Hepatocyte (in vitro differentiated cells): ENCODE results near the gene DHRS9. TPM values are rescaled to one million over a fixed set of nuclear protein-coding genes. Genes with fewer than 3 reads are reported as not detected.

Source experiments
- DNase-seq: peaks from one replicate; pipeline ENCODE4 v3.0.0-alpha.2; 2016; ENCODE audit warnings: low spot score
- H2AFZ ChIP-seq: fragments of 200-600 bp; sonication (generic); 2 replicates; pipeline ENCODE4 v1.6.0; 2016; ENCODE audit warnings: antibody characterized with exemption, mild to moderate bottlenecking
- H3K27ac ChIP-seq: fragments of 200-600 bp; sonication (generic); 2 replicates; pipeline ENCODE4 v1.5.1; 2016; ENCODE audit warnings: mild to moderate bottlenecking
- H3K27me3 ChIP-seq: fragments of 200-600 bp; sonication (generic); 2 replicates; pipeline ENCODE4 v1.6.1; 2016
- H3K36me3 ChIP-seq: fragments of 200-600 bp; sonication (generic); replicated peaks from 2 replicates; pipeline ENCODE4 v1.5.1; 2016; ENCODE audit warnings: low read depth; ENCODE audit not compliant: insufficient read depth
- H3K4me1 ChIP-seq: fragments of 200-600 bp; sonication (generic); 2 replicates; pipeline ENCODE4 v1.5.1; 2016; ENCODE audit warnings: mild to moderate bottlenecking, moderate library complexity; ENCODE audit not compliant: insufficient read depth
- H3K4me2 ChIP-seq: fragments of 200-600 bp; sonication (generic); 2 replicates; pipeline ENCODE4 v1.6.0; 2016
- H3K4me3 ChIP-seq: fragments of 200-600 bp; sonication (generic); 2 replicates; pipeline ENCODE4 v1.5.1; 2016; ENCODE audit warnings: mild to moderate bottlenecking
- H3K79me2 ChIP-seq: fragments of 200-600 bp; sonication (generic); 2 replicates; pipeline ENCODE4 v1.6.0; 2017; ENCODE audit warnings: mild to moderate bottlenecking
- H3K9me2 ChIP-seq: fragments of 200-600 bp; sonication (generic); replicated peaks from 2 replicates; pipeline ENCODE4 v1.6.0; 2017; ENCODE audit warnings: mild to moderate bottlenecking; ENCODE audit not compliant: insufficient read depth
- H3K9me3 ChIP-seq: fragments of 200-600 bp; sonication (generic); 2 replicates; pipeline ENCODE4 v1.5.1; 2016; ENCODE audit warnings: low read depth, mild to moderate bottlenecking
- H4K20me1 ChIP-seq: fragments of 200-600 bp; sonication (generic); 2 replicates; pipeline ENCODE4 v1.6.0; 2016; ENCODE audit warnings: mild to moderate bottlenecking; ENCODE audit not compliant: insufficient read depth, poor library complexity, severe bottlenecking
- CTCF ChIP-seq: fragments of 200-600 bp; sonication (generic); IDR thresholded peaks from 2 replicates; pipeline ENCODE4 v1.5.1; 2016; ENCODE audit warnings: antibody characterized with exemption, mild to moderate bottlenecking; ENCODE audit not compliant: poor library complexity
- EZH2 ChIP-seq: fragments of 200-600 bp; sonication (generic); IDR thresholded peaks from 2 replicates; pipeline ENCODE4 v1.6.1; 2016; ENCODE audit warnings: antibody characterized with exemption, mild to moderate bottlenecking, borderline replicate concordance
- EZH2phosphoT487 ChIP-seq: fragments of 200-600 bp; sonication (generic); IDR thresholded peaks from one replicate; pipeline ENCODE4 v1.6.1; 2018; ENCODE audit warnings: antibody characterized with exemption, mild to moderate bottlenecking, low read depth, moderate library complexity; ENCODE audit not compliant: unreplicated experiment, severe bottlenecking
- WGBS: methylation state at CpG from one replicate; pipeline ENCODE4 v1.1.6; 2016; ENCODE audit warnings: low lambda C conversion rate; ENCODE audit errors: missing lambda C conversion rate; 5-methylcytosine and 5-hydroxymethylcytosine counted together
- polyA plus RNA-seq: library from polyadenylated mRNA; unstranded; fragments of >200 nt; fragmentation: Nextera tagmentation; extraction: Ambion mirVana; gene quantifications from 2 replicates; pipeline ENCODE4 v1.2.1, GENCODE V29; 2016
- total RNA-seq: library from RNA; depleted of rRNA; stranded (reverse); fragments of >200 nt; gene quantifications from 2 replicates; pipeline ENCODE4 v1.2.3, GENCODE V29; 2014

DHRS9 gene
- total and polyA plus RNA-seq, 2 experiments from 2014 or later: 1.1 to 2.2 TPM

DNA sequence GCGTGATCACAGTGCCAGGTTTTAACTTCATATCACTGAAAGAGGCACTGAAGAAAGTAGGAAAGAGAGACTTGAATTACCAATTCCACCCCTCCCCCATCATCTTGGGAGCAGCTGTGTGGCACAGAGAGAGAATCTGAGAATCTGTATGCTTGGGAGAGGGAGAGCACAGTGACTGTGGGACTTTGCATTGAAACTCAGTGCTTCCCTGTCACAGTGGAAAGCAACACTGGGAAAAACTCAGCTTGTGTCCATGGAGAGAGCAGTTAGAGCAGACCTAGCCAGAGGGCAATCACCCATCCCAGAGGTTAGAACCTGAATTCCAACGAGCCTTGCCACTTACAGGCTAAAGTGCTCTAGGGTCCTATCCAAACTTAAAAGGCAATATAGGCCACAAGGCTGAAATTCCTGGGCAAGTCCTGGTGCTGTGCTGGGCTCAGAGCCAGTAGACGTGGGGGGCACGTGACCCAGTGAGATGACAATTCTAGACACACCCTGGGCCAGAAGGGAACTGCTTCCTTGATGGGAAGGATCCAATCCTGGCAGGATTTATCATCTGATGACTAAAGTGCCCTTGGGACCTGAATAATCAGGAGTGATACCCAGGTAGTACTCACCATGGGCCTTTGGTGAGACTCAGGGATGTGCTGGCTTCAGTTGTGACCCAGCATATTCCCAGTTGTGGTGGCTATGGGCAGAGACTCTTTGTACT is 22.8 kb upstream of the DHRS9 start:
- Histone ChIP-seq H3K4me3 (no peak overlapping the region), H3K27ac (no peak overlapping the region), H3K79me2 (no peaks in the 10 kb centered on the region), H3K9me3 (no peaks in the 10 kb centered on the region), H2AFZ (no peak overlapping the region), H3K4me1 (no peaks in the 10 kb centered on the region), H3K27me3 (no peaks in the 10 kb centered on the region), H4K20me1 (no peaks in the 10 kb centered on the region), H3K4me2 (no peak overlapping the region), H3K9me2 (no peaks in the 10 kb centered on the region), H3K36me3 (no peaks in the 10 kb centered on the region)
- no peak for DNase-seq
- TF ChIP-seq EZH2 (no peak), EZH2phosphoT487 (no peak), CTCF (no peak)
- WGBS: 88% methylated on average over 4 of the region's 4 CpGs

DNA sequence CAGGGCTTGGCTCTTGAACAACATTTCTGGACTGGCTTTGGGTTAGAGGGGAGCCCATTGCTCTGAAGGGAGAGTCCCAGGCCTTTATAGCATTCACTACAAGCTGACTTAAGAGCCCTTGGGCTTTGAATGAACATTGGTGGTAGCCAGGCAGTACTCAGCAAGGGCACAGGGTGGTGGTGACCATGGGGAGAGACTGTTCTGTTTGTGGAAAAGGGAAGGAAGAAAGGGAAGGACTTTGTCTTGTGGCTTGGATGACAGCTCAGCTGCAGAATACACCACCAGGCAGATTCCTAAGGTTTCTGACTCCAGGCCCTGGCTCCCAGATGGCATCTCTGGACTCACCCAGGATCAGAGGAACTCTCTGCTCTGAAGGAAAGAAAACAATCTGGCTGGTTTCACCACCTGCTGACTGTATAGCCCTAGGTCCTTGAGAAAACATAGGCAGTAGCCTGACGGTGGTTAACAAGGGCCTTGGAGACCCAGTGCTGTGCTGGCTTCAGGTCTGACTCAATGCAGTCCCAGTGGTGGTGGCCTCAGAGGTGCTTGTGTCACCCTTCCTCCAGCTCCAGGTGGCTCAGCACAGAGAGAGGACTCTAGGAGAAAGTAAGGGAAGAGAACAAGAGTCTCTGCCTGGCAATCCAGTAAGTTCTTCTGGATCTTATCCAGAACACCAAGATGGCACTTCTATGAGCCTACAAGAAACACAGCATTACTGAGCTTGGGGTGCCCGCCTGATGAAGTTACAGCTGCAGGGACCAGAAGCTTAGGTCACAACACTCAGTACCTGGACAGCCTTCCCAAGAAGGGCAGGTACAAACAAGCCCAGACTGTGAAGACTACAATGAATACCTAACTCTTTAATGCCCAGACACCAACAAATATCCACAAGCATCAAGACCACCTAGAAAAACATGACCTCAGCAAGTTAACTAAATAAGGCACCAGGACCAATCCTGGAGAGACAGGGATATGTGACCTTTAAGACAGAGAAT is 21.8 kb upstream of the DHRS9 start:
- Histone ChIP-seq H3K9me3 (no peaks in the 10 kb centered on the region), H3K4me2 (no peak overlapping the region), H4K20me1 (no peaks in the 10 kb centered on the region), H3K36me3 (no peaks in the 10 kb centered on the region), H3K27ac (no peak overlapping the region), H3K4me1 (no peaks in the 10 kb centered on the region), H2AFZ (no peak overlapping the region), H3K9me2 (no peaks in the 10 kb centered on the region), H3K27me3 (no peaks in the 10 kb centered on the region), H3K79me2 (no peaks in the 10 kb centered on the region), H3K4me3 (no peak overlapping the region)
- no peak for DNase-seq
- WGBS: 89% methylated on average over 2 of the region's 2 CpGs
- no peak for TF ChIP-seq EZH2
- TF ChIP-seq EZH2phosphoT487: no peak
- TF ChIP-seq CTCF: no peak

DNA sequence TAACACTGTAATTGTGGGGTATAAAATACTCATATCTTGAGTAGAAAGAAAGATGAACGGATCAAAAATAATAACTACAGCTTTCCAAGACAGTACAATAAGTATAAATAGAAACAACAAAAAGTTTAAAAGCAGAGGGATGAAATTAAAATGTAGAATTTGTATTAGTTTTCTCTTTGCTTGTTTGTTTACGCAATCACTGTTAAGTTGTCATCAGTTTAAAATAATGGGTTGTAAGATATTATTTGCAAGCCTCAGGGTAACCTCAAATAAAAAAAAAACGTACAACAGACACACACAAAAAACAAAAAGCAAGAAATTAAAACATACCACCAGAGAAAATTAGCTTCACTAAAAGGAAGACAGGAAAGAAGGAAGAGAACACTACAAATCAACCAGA is 20.2 kb upstream of the DHRS9 start:
- Histone ChIP-seq H3K27me3 (no peaks in the 10 kb centered on the region), H3K4me3 (no peak overlapping the region), H3K36me3 (no peaks in the 10 kb centered on the region), H3K4me1 (no peaks in the 10 kb centered on the region), H3K9me2 (no peaks in the 10 kb centered on the region), H2AFZ (no peak overlapping the region), H4K20me1 (no peaks in the 10 kb centered on the region), H3K4me2 (no peak overlapping the region), H3K79me2 (no peaks in the 10 kb centered on the region), H3K9me3 (no peaks in the 10 kb centered on the region), H3K27ac (no peak overlapping the region)
- TF ChIP-seq EZH2 (no peak), EZH2phosphoT487 (no peak), CTCF (no peak)
- no peak for DNase-seq
- 85% methylated on average over 3 of the region's 3 CpGs for WGBS
